Activated T-cell treated with anti-CD3 and anti-CD28 coated beads for 24 hours (primary cell): ENCODE results near the gene SERPINB1.
A peak's percentile ranks its signal among the peaks of the same experiment; 100 is the strongest.
"Not testable (repeated sequence)": the region's sequence is repeated elsewhere in the genome, so short reads cannot be mapped to it uniquely, and the experiment has no call there.

ENCODE experiments used
- DNase-seq: peaks from one replicate; pipeline ENCODE4 v3.0.0-alpha.2; 2020; ENCODE audit warnings: low read depth

The SERPINB1 gene

DNA sequence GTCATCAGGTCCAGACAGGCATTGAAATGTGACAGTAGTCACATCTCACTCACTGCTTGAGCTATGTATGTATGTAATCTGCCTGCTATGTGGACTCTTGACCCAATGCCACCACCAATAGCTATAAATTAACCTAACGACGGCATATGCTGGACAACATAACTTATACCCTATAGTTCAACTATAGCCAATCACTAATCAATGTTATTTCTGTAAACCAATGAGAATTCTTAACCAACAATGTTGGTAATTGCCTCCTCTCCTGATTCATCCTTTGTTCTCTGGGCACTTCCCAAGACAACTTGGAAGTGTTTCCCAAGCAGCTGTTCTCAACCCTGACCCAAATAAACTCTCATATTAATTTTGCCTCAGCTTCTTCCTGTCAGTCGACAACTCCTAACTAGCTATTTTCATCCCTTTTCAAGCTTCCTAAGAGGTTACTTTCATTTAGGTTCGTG, 24.1 kb upstream of the SERPINB1 start:
- DNase-seq, result no peak

DNA sequence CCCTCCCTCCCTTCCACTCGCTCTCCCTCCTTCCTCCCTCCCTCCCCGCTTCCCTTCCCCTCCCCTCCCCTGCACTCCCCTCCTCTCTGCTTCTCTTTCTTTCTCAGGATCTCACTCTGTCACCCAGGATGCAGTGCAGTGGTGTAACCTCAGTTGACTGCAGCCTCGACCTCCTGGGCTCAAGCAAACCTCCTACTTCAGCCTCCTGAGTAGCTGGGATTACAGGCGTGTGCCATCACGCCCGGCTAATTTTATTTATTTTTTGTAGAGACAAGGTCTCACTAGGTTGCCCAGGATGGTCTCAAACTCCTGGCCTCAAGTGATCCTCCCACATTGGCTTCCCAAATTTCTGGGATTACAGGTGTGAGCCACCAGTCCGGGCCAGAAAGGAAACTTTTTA, 23.6 kb upstream of the SERPINB1 start:
- DNase-seq, result no peak

DNA sequence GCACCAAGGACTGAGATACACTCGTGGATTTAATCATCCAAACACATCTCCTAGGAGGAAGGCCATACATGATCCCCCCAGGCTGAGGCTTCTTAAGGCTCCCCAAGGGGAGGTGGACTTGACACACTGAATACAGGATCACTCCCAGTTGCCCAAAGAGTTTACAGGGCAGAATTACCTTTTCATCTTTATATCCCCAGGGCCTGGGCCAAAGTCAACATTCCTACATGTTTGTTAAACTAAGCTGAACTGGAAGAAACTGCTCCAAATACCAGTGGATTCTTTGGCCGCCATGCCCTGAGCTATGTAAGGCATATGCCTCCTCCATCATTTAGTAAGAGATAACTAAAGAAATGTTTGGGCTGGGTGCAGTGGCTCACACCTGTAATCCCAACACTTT, 22.2 kb upstream of the SERPINB1 start:
- no peak for DNase-seq

GRCh38 chr6:2862712-2863181, 21.1 kb upstream of the SERPINB1 start:
- DNase-seq, result no peak

- no peak for DNase-seq
These were observed 20.1 kb upstream of the SERPINB1 start for GRCh38 chr6:2861822-2862164.

- no peak for DNase-seq
These were observed 19.6 kb upstream of the SERPINB1 start for GRCh38 chr6:2861060-2861821.

DNA sequence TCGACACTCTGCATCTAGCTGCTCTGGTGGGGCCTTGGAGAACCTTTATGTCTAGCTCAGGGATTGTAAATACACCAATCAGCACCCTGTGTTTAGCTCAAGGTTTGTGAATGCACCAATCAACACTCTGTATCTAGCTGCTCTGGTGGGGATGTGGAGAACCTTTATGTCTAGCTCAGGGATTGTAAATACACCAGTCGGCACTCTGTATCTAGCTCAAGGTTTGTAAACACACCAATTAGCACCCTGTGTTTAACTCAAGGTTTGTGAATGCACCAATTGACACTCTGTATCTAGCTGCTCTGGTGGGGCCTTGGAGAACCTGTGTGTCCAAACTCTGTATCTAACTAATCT, 19.0 kb upstream of the SERPINB1 start:
- DNase-seq, result not testable (repeated sequence)

GRCh38 chr6:2859798-2860705, 18.4 kb upstream of the SERPINB1 start:
- DNase-seq, result not testable (repeated sequence)

DNA sequence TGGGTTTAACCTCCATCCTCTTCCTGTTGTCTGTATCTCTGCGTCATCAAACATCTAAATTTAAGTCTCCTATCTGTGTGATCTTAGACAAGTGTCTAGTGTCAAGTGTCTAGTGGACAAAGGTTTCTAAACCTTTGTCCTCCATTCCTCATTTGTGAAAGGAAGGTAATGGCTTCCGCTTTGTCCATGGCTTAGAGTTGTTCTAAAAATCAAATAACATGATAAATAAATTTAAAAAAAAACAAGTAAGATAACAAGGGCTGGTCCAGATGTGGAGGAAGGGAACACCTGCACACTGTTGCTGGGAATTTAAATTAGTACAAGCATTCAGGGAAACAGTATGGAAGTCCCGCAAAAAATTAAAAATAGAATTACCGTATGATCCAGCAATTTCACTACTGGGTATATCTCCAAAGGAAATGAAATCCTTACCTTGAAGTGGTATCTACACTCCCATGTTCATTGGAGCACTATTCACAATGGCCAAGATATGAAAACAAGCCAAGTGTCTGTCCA, 17.6 kb upstream of the SERPINB1 start:
- DNase-seq, result no peak

- DNase-seq, result peak; percentile 64
These were observed 16.1 kb upstream of the SERPINB1 start for GRCh38 chr6:2857580-2858337.

GRCh38 chr6:2857185-2857579, 15.5 kb upstream of the SERPINB1 start:
- no peak for DNase-seq

DNA sequence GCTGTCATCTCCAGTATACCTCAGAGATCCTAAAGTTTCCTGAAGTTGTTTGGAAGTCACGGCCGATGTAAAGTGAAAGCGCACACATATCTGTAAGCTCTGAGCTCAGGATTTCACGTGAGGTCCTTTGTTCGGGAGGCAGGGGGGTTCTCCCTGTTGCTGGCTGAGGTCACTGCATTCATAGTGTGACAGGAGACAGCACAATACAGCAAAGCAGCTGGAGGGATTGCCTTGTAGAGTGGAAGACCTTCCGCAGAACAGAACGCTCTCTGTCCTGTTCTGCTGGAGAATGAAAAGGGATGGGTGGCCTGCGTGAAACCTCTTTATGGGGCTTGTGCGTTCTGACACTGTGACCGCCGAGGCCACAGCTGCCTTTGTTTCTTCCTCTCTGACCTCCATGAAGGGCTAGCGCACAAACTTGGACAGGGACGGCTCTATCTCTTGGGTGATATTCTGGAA, 13.4 kb upstream of the SERPINB1 start:
- DNase-seq, result no peak

DNA sequence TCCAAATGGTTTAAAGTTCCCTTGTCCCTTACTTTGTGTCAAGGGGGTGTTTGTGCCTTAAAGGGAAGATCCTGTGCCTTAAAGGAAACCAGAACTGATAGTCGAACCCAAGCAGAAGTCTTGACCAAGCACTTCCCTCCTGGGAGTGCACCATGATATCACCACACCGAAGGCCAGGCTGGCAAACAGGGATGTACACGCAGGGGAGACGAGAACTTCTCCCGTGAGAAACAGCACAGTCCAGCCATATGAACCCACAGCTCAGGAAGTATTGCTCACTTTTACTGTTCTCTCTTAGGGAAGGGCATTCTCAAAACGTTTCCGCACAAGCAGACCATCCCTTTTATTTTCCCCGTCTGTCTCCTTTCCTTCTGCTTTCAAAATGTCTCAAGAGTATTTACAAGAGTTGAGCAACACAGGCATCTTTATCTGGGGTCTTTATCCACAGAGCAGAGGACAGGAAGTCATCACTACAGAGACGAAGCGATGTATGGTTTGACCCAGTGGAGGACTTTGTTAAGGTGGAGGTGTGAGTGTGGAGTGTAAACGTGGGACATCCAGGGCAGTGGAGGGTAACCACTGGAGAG, 12.8 kb upstream of the SERPINB1 start:
- DNase-seq, result no peak

DNA sequence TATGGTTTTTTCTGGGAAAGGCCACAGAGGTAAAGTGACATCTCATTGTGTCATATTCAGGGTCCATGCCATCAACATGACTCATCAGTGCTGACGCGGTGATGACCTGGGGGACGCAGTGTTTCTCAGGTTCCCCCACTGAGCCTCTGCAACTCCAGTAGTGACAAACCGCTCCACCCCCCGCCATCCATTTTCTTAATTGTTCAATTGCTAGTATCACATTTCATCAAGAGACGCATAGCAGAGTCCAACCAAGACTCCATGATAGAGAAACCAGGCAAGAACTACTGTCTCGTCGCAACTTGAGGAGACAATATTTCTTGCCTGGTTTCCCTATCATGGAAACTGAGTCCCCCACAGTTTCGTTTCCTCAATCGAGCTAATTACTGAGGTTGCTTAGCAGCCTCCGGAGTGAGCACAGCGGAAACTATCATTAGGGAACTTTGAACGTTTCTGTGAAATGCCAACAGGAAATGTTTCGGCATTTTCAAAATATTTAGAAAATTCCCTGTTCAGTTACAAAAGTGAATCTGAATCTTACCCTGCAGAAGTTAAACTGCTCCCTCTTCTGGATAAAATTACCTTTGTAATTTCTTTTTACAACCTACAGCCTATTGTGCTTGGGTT, 12.2 kb upstream of the SERPINB1 start:
- DNase-seq, result peak; percentile 77

DNA sequence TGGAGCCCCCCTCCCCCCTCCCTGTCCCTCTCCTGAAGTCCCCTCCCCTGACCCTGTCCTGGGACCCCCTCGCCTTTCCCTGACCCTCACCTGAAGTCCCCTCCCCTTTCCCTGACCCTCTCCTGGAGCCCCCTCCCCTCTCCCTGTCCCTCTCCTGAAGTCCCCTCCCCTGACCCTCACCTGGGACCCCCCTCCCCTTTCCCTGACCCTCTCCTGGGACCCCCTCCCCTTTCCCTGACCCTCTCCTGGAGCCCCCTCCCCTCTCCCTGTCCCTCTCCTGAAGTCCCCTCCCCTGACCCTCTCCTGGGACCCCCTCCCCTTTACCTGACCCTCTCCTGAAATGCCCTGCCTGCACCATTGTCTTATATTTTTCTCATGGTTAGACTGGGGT, 11.7 kb upstream of the SERPINB1 start:
- not testable (repeated sequence) for DNase-seq

GRCh38 chr6:2852921-2853322, 11.3 kb upstream of the SERPINB1 start:
- DNase-seq, result no peak

GRCh38 chr6:2852514-2852855, 10.8 kb upstream of the SERPINB1 start:
- DNase-seq, result no peak

- no peak for DNase-seq
These were observed 10.3 kb upstream of the SERPINB1 start for GRCh38 chr6:2851727-2852513.

- no peak for DNase-seq
These were observed 9.0 kb upstream of the SERPINB1 start for GRCh38 chr6:2850538-2851113.

- peak; percentile 52 for DNase-seq
These were observed 7.2 kb upstream of the SERPINB1 start for GRCh38 chr6:2848851-2849250.
